ENCODE results near the gene FADS6.

Gene FADS6

DNA sequence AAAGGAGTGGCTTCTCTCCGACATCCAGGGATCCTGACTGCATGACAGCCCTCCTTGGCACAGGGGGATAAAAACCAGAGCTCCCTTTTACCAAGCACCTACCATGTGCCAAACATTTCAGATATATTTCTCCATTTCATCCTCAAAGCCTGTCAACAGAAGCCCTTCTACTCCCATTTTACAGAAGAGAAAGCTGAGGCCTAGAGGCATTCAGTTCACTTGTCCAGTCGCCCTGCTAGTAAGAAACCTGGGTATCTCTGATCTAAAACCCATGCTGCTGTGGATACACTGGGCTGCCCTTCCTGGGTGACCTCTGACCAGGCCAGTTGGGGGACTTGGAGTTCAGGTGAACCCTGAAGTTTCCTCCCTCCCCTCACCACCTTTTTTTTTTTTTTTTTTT, 14.8 kb downstream of the FADS6 start:
- TF ChIP-seq, protein P1, sequence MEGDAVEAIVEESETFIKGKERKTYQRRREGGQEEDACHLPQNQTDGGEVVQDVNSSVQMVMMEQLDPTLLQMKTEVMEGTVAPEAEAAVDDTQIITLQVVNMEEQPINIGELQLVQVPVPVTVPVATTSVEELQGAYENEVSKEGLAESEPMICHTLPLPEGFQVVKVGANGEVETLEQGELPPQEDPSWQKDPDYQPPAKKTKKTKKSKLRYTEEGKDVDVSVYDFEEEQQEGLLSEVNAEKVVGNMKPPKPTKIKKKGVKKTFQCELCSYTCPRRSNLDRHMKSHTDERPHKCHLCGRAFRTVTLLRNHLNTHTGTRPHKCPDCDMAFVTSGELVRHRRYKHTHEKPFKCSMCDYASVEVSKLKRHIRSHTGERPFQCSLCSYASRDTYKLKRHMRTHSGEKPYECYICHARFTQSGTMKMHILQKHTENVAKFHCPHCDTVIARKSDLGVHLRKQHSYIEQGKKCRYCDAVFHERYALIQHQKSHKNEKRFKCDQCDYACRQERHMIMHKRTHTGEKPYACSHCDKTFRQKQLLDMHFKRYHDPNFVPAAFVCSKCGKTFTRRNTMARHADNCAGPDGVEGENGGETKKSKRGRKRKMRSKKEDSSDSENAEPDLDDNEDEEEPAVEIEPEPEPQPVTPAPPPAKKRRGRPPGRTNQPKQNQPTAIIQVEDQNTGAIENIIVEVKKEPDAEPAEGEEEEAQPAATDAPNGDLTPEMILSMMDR (IDR thresholded peaks at IDR 0.05): no peak
- Histone ChIP-seq H3K9me3 (no peaks in the 10 kb centered on the region), H3K36me3 (no peaks in the 10 kb centered on the region), H3K27ac (no peak overlapping the region), H3K27me3 (no peaks in the 10 kb centered on the region), H3K4me3 (ENCODE audit: low read depth in 1 of 2, low read length in 1 of 2) (no peak overlapping the region), H3K4me1 (ENCODE audit: control insufficient read depth in 1 of 2, insufficient read depth in 1 of 2, low read depth in 1 of 2, low read length in 1 of 2) (peaks cover 13 to 18% of the 10 kb centered on the region in 2 experiments)

DNA sequence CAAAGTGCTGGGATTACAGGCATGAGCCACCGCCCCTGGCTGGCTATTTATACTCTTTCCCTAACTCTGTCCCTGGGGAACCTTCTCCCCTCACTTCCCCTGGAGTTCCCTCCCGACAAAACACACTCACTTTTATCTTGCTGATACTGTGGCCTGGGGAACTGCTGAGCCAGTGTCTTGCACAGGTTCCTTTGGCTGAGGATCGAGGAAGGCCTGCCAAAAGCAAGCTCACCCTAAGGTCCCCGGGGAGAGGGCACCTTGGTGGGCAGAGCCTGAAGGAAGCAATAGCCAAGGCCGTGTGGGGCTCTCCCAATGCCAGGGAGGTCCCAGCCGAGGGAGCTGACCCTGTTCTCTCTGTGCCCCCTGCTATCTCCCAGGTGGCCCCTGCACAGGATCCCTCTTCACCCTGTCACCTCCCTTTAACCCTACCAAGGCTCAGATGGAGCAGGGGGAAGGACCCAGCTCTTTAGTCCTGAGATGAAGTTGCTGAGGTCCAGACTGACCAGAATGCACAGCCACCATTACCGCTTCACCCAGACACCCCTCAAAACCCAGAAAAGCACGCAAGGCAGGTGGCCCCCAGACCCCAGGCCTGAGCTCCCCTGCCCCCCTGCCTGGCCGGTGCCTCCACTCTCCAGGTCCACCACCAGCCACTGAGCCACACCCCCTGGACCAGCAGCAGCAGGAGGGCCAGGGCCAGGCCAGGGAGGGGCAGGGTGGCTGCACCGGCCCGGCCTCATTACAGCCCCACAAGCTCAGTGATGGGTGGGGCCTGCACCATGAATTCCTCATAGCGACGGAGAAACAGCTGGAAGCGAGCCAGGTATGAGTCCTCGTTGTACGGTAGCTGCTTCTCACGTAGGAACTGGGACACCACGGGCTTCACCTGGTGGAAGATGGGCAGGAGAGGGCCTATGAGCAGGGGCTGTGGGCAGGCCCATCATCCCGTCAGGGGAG, 15.6 kb downstream of the FADS6 start:
- H3K36me3 ChIP-seq: no peaks in the 10 kb centered on the region
- no peak overlapping the region for H3K4me3 ChIP-seq (ENCODE audit: low read depth in 1 of 2, low read length in 1 of 2)
- no peaks in the 10 kb centered on the region for H3K9me3 ChIP-seq
- TF ChIP-seq, protein P1 (IDR thresholded peaks at IDR 0.05): no peak
- H3K27me3 ChIP-seq: no peaks in the 10 kb centered on the region
- peaks cover 7 to 14% of the 10 kb centered on the region in 2 experiments for H3K4me1 ChIP-seq (ENCODE audit: control insufficient read depth in 1 of 2, insufficient read depth in 1 of 2, low read depth in 1 of 2, low read length in 1 of 2)
- H3K27ac ChIP-seq: no peak overlapping the region

DNA sequence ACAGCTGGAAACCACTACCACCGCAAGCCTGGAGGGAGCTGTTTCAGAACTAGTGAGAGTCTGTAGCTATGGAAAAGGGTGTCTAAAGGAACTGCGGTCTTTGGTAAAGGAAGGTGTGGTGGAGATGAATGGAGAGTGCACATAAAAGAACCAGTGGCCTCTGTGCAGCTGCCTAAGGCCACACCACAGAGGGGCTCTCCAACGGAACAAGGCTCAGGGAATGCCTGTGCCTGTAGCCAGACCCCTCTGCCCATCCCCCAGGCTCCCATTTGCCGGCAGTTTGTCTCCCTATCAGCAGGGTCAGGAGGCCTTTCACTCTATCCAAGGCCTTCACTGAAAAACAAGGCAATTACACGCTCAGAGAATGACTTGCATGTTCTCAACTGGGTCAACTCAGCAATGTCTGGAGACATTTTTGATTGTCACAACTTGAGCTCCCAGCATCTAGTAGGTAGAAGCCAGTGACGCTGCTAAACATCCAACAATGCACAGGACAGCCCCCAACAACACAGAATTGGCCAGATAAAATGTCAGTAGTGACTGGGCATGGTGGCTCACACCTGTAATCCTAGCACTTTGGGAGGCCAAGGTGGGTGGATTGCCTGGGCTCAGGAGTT, 17.3 kb downstream of the FADS6 start:
- H3K9me3 ChIP-seq: no peaks in the 10 kb centered on the region
- H3K36me3 ChIP-seq: no peaks in the 10 kb centered on the region
- TF ChIP-seq, protein P1 (IDR thresholded peaks at IDR 0.05): no peak
- H3K27me3 ChIP-seq: no peaks in the 10 kb centered on the region
- H3K4me1 ChIP-seq (ENCODE audit: control insufficient read depth in 1 of 2, insufficient read depth in 1 of 2, low read depth in 1 of 2, low read length in 1 of 2): peaks cover 15 to 20% of the 10 kb centered on the region in 2 experiments
- H3K27ac ChIP-seq: no peak overlapping the region
- no peak overlapping the region for H3K4me3 ChIP-seq (ENCODE audit: low read depth in 1 of 2, low read length in 1 of 2)

DNA sequence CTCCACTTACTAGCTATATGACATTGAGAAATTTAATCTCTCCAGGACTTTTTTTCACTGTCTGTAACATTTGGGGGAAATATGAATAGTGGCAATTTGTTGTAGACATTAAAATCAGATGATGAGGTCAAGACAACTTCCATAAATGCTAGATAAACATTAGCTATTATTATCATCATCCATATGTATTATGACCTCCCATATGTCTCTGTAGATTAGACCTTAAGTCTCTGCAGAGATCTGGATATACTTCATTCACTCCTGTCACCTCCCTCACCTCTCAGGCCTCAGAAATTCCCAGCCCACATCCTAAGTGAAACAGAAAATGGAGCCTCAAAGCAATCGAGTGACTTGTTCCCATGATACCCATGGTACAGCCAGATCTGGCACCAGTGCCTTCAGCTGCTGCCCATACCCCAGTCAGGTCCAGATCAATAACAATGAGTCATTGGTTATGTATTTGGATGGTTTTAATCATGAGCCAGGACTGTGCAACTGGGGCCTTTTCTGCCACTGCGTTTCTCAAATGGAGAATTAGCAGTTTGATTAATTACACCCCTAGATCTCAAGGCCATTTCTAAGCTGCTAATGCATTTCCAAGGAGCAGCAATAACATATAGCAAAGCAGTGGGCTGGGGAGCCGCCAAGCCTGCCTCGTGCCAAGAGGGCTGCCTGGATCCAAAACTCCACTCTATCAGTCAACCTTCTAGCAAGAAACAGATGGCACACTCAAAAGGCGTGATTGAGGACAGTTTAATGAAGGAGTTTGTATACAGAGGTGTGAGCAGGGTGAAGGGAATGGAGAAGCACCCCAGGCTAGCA, 18.1 kb downstream of the FADS6 start:
- peaks cover 15 to 20% of the 10 kb centered on the region in 2 experiments for H3K4me1 ChIP-seq (ENCODE audit: control insufficient read depth in 1 of 2, insufficient read depth in 1 of 2, low read depth in 1 of 2, low read length in 1 of 2)
- no peaks in the 10 kb centered on the region for H3K36me3 ChIP-seq
- TF ChIP-seq, protein P1 (IDR thresholded peaks at IDR 0.05): no peak
- no peaks in the 10 kb centered on the region for H3K9me3 ChIP-seq
- H3K27ac ChIP-seq: no peak overlapping the region
- no peaks in the 10 kb centered on the region for H3K27me3 ChIP-seq
- H3K4me3 ChIP-seq (ENCODE audit: low read depth in 1 of 2, low read length in 1 of 2): no peak overlapping the region

DNA sequence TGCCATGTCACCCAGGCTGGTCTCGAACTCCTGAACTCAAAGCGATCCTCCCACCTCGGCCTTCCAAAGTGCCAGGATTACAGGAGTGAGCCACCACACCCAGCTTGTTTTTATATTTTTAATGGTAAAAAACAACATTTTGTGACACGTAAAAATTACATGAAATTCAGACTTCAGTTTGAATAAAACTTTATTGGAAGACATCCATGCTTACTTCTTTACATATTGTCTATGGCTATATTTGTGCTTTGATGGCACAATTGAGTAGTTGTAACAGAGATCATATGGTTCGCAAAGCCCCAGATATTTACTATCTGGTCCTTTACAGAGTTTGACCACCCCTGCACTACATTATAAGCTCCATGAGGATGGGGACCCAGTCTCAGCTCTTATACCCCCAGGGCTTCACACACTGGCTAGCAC, 18.8 kb downstream of the FADS6 start:
- Histone ChIP-seq H3K27ac (no peak overlapping the region), H3K36me3 (no peaks in the 10 kb centered on the region), H3K4me1 (ENCODE audit: control insufficient read depth in 1 of 2, insufficient read depth in 1 of 2, low read depth in 1 of 2, low read length in 1 of 2) (peaks cover 15 to 16% of the 10 kb centered on the region in 2 experiments), H3K27me3 (peaks cover 3% of the 10 kb centered on the region), H3K4me3 (ENCODE audit: low read depth in 1 of 2, low read length in 1 of 2) (no peak overlapping the region), H3K9me3 (no peaks in the 10 kb centered on the region)
- TF ChIP-seq, protein P1 (IDR thresholded peaks at IDR 0.05): no peak

Measured in neutrophil (primary cell).